Mucosa of descending colon (tissue), 3 donors: ENCODE measurements around the gene INPP4B. TPM values are rescaled to one million over a fixed set of nuclear protein-coding genes. Genes with fewer than 3 reads are reported as not detected.

Source experiments
- ATAC-seq: fragments of 200-7000 bp; cut with Tn5 transposase; one replicate; pipeline ENCODE4 v1.9.1; 2020; ENCODE audit warnings: mild to moderate bottlenecking, moderate library complexity
- DNase-seq, 3 donors: peaks; one replicate each; pipeline ENCODE4 v3.0.0-alpha.2; 2020
- H3K36me3 ChIP-seq: fragments of 200-600 bp; one replicate; pipeline ENCODE4 v1.8.0; 2021; ENCODE audit warnings: low read depth, mild to moderate bottlenecking
- H3K4me1 ChIP-seq: fragments of 200-600 bp; one replicate; pipeline ENCODE4 v1.8.0; 2021; ENCODE audit warnings: low read depth, mild to moderate bottlenecking
- H3K4me3 ChIP-seq: fragments of 200-600 bp; one replicate; pipeline ENCODE4 v1.8.0; 2021; ENCODE audit warnings: mild to moderate bottlenecking
- H3K9me3 ChIP-seq: fragments of 200-600 bp; one replicate; pipeline ENCODE4 v1.8.0; 2021; ENCODE audit warnings: mild to moderate bottlenecking
- CTCF ChIP-seq: fragments of 200-600 bp; IDR thresholded peaks from one replicate; pipeline ENCODE4 v1.8.0; 2022; ENCODE audit warnings: antibody characterized with exemption, mild to moderate bottlenecking
- intact Hi-C, 2 donors: fragments of 100-400 bp; cut with DNase I in 1 of 2; cut with micrococcal nuclease in 1 of 2; formaldehyde crosslinking; loops; one replicate each; pipeline versions ENCODE4 v1.11.0 to v1.11.1; 2022; cut with DNase I, micrococcal nuclease
- total RNA-seq, 3 donors: library from RNA; stranded (reverse); fragmentation: NEBNext Ultra II Directional in 2 of 3; extraction: Animal tissue kit (Norgen Biotek cat#: 25700) in 2 of 3; gene quantifications; one replicate each; pipeline versions ENCODE4 v1.2.1 to v1.2.4, GENCODE V29; 2021 to 2023
- donor health status: DM: no; HTN: no; CAD: no; lungs with moderate emphysema.
- donor health status: DM: no; HTN: no; CAD: no.
- donor health status: DM: no; HTN: yes; CAD: no.

INPP4B gene
- total RNA-seq, 3 donors from 2014 or later = 22.2 to 27.3 (median 24.1) TPM

GRCh38 chr4:142728233-142728632 lies 117.9 kb downstream of the INPP4B start:
- ATAC-seq (no peak), DNase-seq (no peak)
- H3K9me3 ChIP-seq = no peaks in the 10 kb centered on the region
- H3K36me3 ChIP-seq = no peaks in the 10 kb centered on the region
- no peak overlapping the region for H3K4me3 ChIP-seq
- intact Hi-C loops = loop anchor here in 1 of 2 donors (10.0 kb wide), 1 partner anchor 373 kb away; no protein-coding TSS in a partner anchor
- H3K4me1 ChIP-seq = no peaks in the 10 kb centered on the region
- no peak for TF ChIP-seq CTCF

GRCh38 chr4:142727149-142727548 lies 119.0 kb downstream of the INPP4B start:
- H3K9me3 ChIP-seq = no peaks in the 10 kb centered on the region
- intact Hi-C loops = loop anchor here in 1 of 2 donors (10.0 kb wide), 1 partner anchor 372 kb away; no protein-coding TSS in a partner anchor
- DNase-seq = no peak
- no peak for ATAC-seq
- H3K4me1 ChIP-seq = no peaks in the 10 kb centered on the region
- no peak for TF ChIP-seq CTCF
- no peak overlapping the region for H3K4me3 ChIP-seq
- no peaks in the 10 kb centered on the region for H3K36me3 ChIP-seq

- no peak for TF ChIP-seq CTCF
- Histone ChIP-seq H3K4me3 (no peak overlapping the region), H3K9me3 (no peaks in the 10 kb centered on the region), H3K36me3 (no peaks in the 10 kb centered on the region), H3K4me1 (no peaks in the 10 kb centered on the region)
- DNase-seq (no peak), ATAC-seq (no peak)
- intact Hi-C loops = loop anchor here in 1 of 2 donors (10.0 kb wide), 1 partner anchor 371 kb away; no protein-coding TSS in a partner anchor
Measured at GRCh38 chr4:142725886-142726285, 120.2 kb downstream of the INPP4B start.

DNA sequence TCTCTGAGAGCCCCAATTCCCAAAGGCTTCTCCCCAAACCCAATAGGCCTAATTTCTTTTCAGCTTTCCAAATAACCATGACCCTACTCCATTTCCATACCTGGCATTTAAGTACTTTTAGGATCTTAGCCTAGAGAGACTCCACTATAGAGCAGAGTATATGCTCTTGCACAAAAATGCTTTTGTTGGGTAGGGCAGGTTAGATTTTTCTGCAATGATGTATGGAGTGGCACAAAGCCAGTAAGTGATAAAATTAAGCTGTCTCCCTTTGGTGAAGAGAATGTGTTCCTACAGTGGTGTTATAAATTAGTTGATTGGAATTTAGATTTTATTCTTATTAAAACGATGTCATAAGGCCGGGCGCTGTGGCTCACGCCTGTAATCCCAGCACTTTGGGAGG lies 124.9 kb downstream of the INPP4B start:
- DNase-seq (no peak), ATAC-seq (no peak)
- TF ChIP-seq CTCF = no peak
- intact Hi-C loops = loop anchor here in 1 of 2 donors (10.0 kb wide), 1 partner anchor 366 kb away; no protein-coding TSS in a partner anchor
- Histone ChIP-seq H3K36me3 (no peaks in the 10 kb centered on the region), H3K9me3 (peaks cover 2% of the 10 kb centered on the region), H3K4me1 (no peaks in the 10 kb centered on the region), H3K4me3 (no peak overlapping the region)

DNA sequence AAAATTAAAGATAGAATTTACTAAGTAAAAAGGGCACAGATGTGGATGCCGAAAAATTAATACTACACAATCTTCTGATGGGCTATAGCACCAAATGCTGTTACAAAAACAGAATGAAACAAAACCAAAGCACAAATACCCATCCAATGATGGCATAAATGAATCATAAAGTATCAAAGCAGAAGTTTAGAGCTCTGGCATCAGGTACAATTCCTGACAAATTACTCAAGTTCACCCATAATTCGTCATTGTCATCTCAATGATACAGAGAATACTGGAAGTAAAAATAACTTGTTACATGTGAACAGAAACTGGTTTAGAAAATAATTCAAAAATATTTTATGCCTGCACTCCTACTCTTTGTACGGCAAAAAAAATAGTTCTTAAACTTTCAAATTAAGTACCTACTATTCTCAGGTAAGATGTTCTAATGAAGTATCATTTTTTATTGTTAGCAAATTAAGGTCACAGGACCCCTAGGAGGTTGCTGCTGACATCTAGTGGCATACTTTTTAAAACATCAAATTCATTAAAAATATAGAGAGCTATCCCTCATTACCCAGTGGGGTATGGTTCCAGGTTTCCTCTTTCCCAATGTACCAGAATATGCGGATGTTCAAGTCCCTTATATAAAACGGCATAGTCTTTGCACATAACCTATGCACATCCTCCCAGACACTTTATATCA lies 126.1 kb downstream of the INPP4B start:
- DNase-seq (peak in 1 of 3 donors; percentile 10), ATAC-seq (no peak)
- Histone ChIP-seq H3K4me1 (no peaks in the 10 kb centered on the region), H3K4me3 (no peak overlapping the region), H3K9me3 (peaks cover 2% of the 10 kb centered on the region), H3K36me3 (no peaks in the 10 kb centered on the region)
- intact Hi-C loops = loop anchor here in 1 of 2 donors (10.0 kb wide), 2 partner anchors 365 to 595 kb away; no protein-coding TSS in a partner anchor
- TF ChIP-seq CTCF = no peak
